GM12892 (cell line): ENCODE data around the gene MED9.

Experiments used
- POLR2A ChIP-seq: IDR thresholded peaks from 2 replicates; pipeline ENCODE4 v1.6.1; 2011; ENCODE audit warnings: low read depth, low read length, control low read depth
- POLR2AphosphoS5 ChIP-seq: IDR thresholded peaks from 2 replicates; pipeline ENCODE4 v1.6.1; 2011; ENCODE audit warnings: low read depth, low read length, control low read depth
- TAF1 ChIP-seq: IDR thresholded peaks from 2 replicates; pipeline ENCODE4 v1.6.1; 2011; ENCODE audit warnings: low read depth, mild to moderate bottlenecking, control low read depth, low read length, borderline replicate concordance

DNA sequence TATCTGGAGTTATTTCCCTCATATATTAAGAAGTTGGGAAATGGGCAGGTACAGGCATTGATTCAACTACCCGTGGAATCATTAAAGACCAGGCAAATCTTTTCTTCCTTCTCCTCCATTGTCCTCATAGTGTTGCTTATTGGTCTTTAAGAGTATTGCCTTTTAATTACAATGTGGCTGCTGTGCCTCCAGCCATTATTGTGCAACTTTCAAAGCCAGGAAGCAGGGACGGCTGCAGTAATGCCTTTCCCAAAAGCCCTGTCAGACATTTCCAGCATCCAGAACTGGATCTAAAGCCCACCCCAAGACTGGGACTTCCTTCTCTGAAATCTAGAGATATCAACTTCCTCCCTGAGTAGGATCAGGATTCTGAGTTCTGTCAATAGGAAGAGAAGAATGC, 42.3 kb upstream of the MED9 start:
- TF ChIP-seq TAF1 (no peak), POLR2AphosphoS5 (no peak), POLR2A (no peak)
